Measurements from ENCODE around the gene DYTN.

DYTN gene

GRCh38 chr2:206698811-206699210, 19.4 kb downstream of the DYTN start:
- FAIRE-seq = no peak
- no peak for DNase-seq (ENCODE audit: insufficient read length)
- TF ChIP-seq POLR2A (IDR thresholded peaks at IDR 0.05; ENCODE audit: low read depth, low read length) (no peak), POLR2AphosphoS5 (IDR thresholded peaks at IDR 0.05; ENCODE audit: low read depth, low read length) (no peak), TAF1 (IDR thresholded peaks at IDR 0.05; ENCODE audit: borderline replicate concordance, low read depth, low read length) (no peak)

- DNase-seq (ENCODE audit: insufficient read length) (no peak), FAIRE-seq (no peak)
- TF ChIP-seq POLR2AphosphoS5 (IDR thresholded peaks at IDR 0.05; ENCODE audit: low read depth, low read length) (no peak), POLR2A (IDR thresholded peaks at IDR 0.05; ENCODE audit: low read depth, low read length) (no peak), TAF1 (IDR thresholded peaks at IDR 0.05; ENCODE audit: borderline replicate concordance, low read depth, low read length) (no peak)
Measured at GRCh38 chr2:206696910-206697309, 21.3 kb downstream of the DYTN start.

GRCh38 chr2:206693399-206694137, 24.6 kb downstream of the DYTN start:
- FAIRE-seq (peak; percentile 96), DNase-seq (ENCODE audit: insufficient read length) (no peak)
- TF ChIP-seq POLR2A (IDR thresholded peaks at IDR 0.05; ENCODE audit: low read depth, low read length) (no peak), TAF1 (IDR thresholded peaks at IDR 0.05; ENCODE audit: borderline replicate concordance, low read depth, low read length) (no peak), POLR2AphosphoS5 (IDR thresholded peaks at IDR 0.05; ENCODE audit: low read depth, low read length) (no peak)

- FAIRE-seq = no peak
- DNase-seq (ENCODE audit: insufficient read length) = no peak
- TF ChIP-seq POLR2A (IDR thresholded peaks at IDR 0.05; ENCODE audit: low read depth, low read length) = no peak
- TF ChIP-seq TAF1 (IDR thresholded peaks at IDR 0.05; ENCODE audit: borderline replicate concordance, low read depth, low read length) = no peak
- no peak for TF ChIP-seq POLR2AphosphoS5 (IDR thresholded peaks at IDR 0.05; ENCODE audit: low read depth, low read length)
Measured at GRCh38 chr2:206692971-206693370, 25.2 kb downstream of the DYTN start.

- FAIRE-seq (no peak), DNase-seq (ENCODE audit: insufficient read length) (no peak)
- TF ChIP-seq TAF1 (IDR thresholded peaks at IDR 0.05; ENCODE audit: borderline replicate concordance, low read depth, low read length) (no peak), POLR2AphosphoS5 (IDR thresholded peaks at IDR 0.05; ENCODE audit: low read depth, low read length) (no peak), POLR2A (IDR thresholded peaks at IDR 0.05; ENCODE audit: low read depth, low read length) (no peak)
Measured at GRCh38 chr2:206688990-206689389, 29.2 kb downstream of the DYTN start.

- TF ChIP-seq POLR2AphosphoS5 (IDR thresholded peaks at IDR 0.05; ENCODE audit: low read depth, low read length) (no peak), TAF1 (IDR thresholded peaks at IDR 0.05; ENCODE audit: borderline replicate concordance, low read depth, low read length) (no peak), POLR2A (IDR thresholded peaks at IDR 0.05; ENCODE audit: low read depth, low read length) (no peak)
- DNase-seq (ENCODE audit: insufficient read length) (no peak), FAIRE-seq (no peak)
Measured at GRCh38 chr2:206688453-206688852, 29.7 kb downstream of the DYTN start.

- DNase-seq (ENCODE audit: insufficient read length) (no peak), FAIRE-seq (no peak)
- TF ChIP-seq POLR2AphosphoS5 (IDR thresholded peaks at IDR 0.05; ENCODE audit: low read depth, low read length) = no peak
- no peak for TF ChIP-seq POLR2A (IDR thresholded peaks at IDR 0.05; ENCODE audit: low read depth, low read length)
- TF ChIP-seq TAF1 (IDR thresholded peaks at IDR 0.05; ENCODE audit: borderline replicate concordance, low read depth, low read length) = no peak
Measured at GRCh38 chr2:206683546-206683945, 34.6 kb downstream of the DYTN start.

- FAIRE-seq (peak; percentile 68), DNase-seq (ENCODE audit: insufficient read length) (no peak)
- TF ChIP-seq POLR2AphosphoS5 (IDR thresholded peaks at IDR 0.05; ENCODE audit: low read depth, low read length) = no peak
- TF ChIP-seq TAF1 (IDR thresholded peaks at IDR 0.05; ENCODE audit: borderline replicate concordance, low read depth, low read length) = no peak
Measured at GRCh38 chr2:206670531-206671319, 47.5 kb downstream of the DYTN start.

- no peak for FAIRE-seq
- no peak for TF ChIP-seq POLR2A (IDR thresholded peaks at IDR 0.05; ENCODE audit: low read depth, low read length)
- TF ChIP-seq POLR2AphosphoS5 (IDR thresholded peaks at IDR 0.05; ENCODE audit: low read depth, low read length) = no peak
- no peak for TF ChIP-seq TAF1 (IDR thresholded peaks at IDR 0.05; ENCODE audit: borderline replicate concordance, low read depth, low read length)
- DNase-seq (ENCODE audit: insufficient read length) = no peak
Measured at GRCh38 chr2:206665251-206665650, 52.9 kb downstream of the DYTN start.

- DNase-seq (ENCODE audit: insufficient read length) (no peak), FAIRE-seq (no peak)
- no peak for TF ChIP-seq TAF1 (IDR thresholded peaks at IDR 0.05; ENCODE audit: borderline replicate concordance, low read depth, low read length)
- TF ChIP-seq POLR2A (IDR thresholded peaks at IDR 0.05; ENCODE audit: low read depth, low read length) = no peak
- TF ChIP-seq POLR2AphosphoS5 (IDR thresholded peaks at IDR 0.05; ENCODE audit: low read depth, low read length) = no peak
Measured at GRCh38 chr2:206657087-206657486, 61.1 kb downstream of the DYTN start.

- FAIRE-seq = no peak
- no peak for DNase-seq (ENCODE audit: insufficient read length)
- TF ChIP-seq POLR2A (IDR thresholded peaks at IDR 0.05; ENCODE audit: low read depth, low read length) = no peak
- no peak for TF ChIP-seq POLR2AphosphoS5 (IDR thresholded peaks at IDR 0.05; ENCODE audit: low read depth, low read length)
- no peak for TF ChIP-seq TAF1 (IDR thresholded peaks at IDR 0.05; ENCODE audit: borderline replicate concordance, low read depth, low read length)
Measured at GRCh38 chr2:206647985-206648384, 70.2 kb downstream of the DYTN start.

All from GM12892 (cell line).